ENCODE data around the gene APH1A.

DNA sequence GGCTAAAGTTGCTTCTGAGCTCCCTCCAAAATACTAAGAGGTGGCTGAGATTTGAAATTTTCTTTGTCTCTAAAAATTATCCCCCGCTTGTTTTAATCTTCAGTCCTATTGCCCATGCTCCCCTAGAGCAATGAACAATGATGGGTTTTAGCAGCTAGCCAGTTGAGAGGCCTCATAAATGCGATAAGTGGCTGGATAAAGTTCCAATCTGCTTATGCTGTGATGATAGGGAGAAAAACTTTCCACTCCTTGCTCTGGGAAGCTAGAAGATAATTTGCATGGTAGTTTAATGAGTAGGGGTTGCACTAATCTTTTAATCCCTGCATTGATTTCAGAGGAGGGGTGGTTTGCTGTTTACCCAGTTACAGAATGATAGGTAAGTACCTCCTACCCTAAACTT, 42.9 kb upstream of the APH1A start:
- TF ChIP-seq NFRKB (IDR thresholded peaks at IDR 0.05; ENCODE audit: low read depth) = no peak
- no peak for TF ChIP-seq POLR2A (conservative IDR thresholded peaks at IDR 0.05)
- TF ChIP-seq ZNF592 (IDR thresholded peaks at IDR 0.05) = no peak
- no peak for TF ChIP-seq ZNF140 (CRISPR knock-in tag; IDR thresholded peaks at IDR 0.05)
- TF ChIP-seq MAFF (IDR thresholded peaks at IDR 0.05; ENCODE audit: low read length) = no peak
- no peak for TF ChIP-seq KLF16 (IDR thresholded peaks at IDR 0.05)
- TF ChIP-seq YBX1 (IDR thresholded peaks at IDR 0.05) = no peak
- no peak for TF ChIP-seq KAT2B (IDR thresholded peaks at IDR 0.05; ENCODE audit: low read depth, low read length)
- TF ChIP-seq SAP30 (IDR thresholded peaks at IDR 0.05; ENCODE audit: borderline replicate concordance, insufficient read depth, low read depth, low read length, poor library complexity, severe bottlenecking) = no peak
- TF ChIP-seq ZNF639 (CRISPR knock-in tag; conservative IDR thresholded peaks at IDR 0.05 in 1 of 2, IDR thresholded peaks at IDR 0.05 in 1 of 2) = no peak
- no peak for TF ChIP-seq RBM15 (IDR thresholded peaks at IDR 0.05; ENCODE audit: insufficient read depth, low read length)
- TF ChIP-seq CTCF (IDR thresholded peaks at IDR 0.05 in 2 of 3, conservative IDR thresholded peaks at IDR 0.05 in 1 of 3; ENCODE audit: insufficient read depth in 2 of 3, low read depth in 1 of 3, low read length in 3 of 3) = no peak
- TF ChIP-seq SMC3 (conservative IDR thresholded peaks at IDR 0.05; ENCODE audit: insufficient read depth, low read depth, low read length) = no peak

All from K562 (cell line).